ENCODE measurements around the gene DLX4.

The DLX4 gene

DNA sequence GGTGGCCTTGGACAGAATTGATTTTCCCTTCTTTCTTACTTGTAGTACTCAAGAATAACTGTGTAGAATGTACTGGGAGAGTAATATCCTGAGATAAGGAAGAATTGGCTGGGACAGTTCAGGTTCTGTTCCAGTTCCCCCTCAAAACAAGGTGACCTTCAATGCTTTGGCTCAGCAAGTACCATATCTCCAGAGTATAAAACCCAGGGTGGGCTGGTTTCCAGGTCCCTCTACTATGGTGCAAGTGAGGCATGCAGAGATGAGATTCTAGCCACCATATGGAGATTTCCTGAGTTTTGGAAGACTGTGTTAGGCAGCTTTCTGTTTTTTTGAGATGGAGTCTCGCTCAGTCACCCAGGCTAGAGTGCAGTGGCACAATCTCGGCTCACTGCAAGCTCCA, 44.1 kb downstream of the DLX4 start:
- DNase-seq (ENCODE audit: low read depth, low spot score) = no peak

DNA sequence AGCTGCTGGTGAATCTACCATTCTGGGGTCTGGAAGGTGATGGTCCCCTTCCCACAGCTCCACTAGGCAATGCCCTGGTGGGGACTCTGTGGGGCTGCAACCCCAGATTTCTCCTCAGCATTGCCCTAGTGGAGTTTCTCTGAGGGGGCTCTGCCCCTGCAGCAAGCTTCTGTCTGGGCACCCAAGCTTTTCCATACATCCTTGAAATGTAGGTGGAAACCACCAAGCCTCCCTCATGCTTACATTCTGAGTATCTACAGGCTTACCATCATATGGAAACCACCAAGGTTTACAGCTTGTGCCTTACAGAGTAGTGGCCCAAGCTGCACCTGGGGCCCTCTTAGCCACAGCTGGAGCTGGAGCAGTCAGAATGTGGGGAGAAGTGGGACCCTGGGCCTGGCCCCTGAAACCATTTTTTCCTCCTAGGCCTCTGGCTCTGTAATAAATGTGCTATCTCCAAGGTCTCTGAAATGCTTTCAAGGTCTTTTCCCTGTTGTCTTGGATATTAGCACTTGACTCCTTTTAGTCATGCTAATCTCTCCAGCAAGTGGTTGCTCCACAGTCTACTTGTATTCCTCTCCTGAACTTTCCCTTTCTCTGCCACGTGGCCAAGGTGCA, 45.6 kb downstream of the DLX4 start:
- no peak for DNase-seq (ENCODE audit: low read depth, low spot score)

DNA sequence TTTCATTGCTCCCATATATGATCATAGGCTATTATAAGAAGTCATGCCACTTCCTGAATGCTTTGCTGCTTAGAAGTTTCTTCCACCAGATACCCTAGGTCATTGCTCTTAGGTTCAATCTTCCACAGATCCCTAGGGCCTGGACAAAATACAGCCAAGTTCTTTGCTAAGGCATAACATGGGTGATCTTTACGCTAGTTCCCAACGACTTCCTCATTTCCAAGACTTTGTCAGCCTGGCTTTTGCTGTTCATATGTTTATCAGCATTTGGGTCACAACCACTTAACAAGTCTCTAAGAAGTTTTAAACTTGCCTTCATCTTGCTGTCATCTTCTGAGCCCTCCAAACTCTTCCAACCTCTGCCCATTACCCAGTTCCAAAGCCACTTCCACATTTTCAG, 46.2 kb downstream of the DLX4 start:
- DNase-seq (ENCODE audit: low read depth, low spot score) = no peak

DNA sequence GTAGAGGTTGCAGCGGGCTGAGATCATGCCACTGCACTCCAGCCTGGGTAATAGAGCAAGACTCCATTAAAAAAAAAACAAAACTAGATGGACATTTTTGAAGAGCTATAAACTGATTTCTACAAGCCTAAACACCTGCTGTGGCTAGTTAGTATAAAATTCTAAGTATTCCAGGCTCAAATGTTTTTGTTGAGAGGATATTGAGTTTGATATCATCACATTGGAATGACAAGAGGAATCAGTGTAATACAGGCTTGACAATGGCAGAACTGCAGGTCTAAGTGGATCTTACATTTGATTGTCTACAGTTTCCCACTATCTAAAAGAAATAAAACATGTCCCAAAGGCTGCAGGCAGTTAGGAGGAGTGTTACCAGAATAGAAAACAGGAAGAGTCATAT, 49.9 kb downstream of the DLX4 start:
- no peak for DNase-seq (ENCODE audit: low read depth, low spot score)

DNA sequence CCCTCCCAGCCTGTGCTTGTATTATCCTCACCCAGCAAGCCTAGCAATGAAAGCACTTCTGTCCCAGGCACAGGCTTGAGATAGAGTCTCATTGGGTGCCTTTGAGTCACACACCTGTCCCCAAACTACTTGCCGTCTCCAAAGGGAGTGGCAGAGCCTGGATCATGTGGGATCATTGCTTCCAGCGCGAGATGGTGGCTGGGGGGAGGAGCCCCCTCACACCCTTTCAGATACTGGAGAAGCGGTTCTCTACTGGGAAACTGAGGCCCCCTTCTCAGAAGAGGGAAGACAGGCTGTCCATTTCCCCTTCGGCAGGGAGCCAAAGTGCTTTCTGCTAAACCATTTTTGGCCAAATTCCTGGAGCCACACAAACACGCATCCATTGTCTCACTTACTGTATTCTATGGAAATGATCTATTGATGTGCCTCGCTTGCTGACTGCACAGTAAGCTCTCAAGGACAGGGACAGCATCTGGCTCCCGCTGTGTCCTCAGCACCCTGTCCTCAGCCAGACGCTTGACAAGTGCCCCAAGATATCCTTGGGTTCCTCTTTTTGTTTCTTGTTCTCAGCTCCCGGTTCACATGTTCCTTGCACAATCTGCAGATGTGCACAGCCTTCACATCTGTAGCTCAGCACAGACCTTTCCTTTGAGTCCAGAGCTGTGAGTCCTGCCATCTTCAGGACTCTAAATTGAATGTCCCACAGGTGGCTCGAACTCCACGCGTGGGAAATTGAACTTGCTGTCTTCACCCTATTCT, 52.0 kb downstream of the DLX4 start:
- no peak for DNase-seq (ENCODE audit: low read depth, low spot score)

DNA sequence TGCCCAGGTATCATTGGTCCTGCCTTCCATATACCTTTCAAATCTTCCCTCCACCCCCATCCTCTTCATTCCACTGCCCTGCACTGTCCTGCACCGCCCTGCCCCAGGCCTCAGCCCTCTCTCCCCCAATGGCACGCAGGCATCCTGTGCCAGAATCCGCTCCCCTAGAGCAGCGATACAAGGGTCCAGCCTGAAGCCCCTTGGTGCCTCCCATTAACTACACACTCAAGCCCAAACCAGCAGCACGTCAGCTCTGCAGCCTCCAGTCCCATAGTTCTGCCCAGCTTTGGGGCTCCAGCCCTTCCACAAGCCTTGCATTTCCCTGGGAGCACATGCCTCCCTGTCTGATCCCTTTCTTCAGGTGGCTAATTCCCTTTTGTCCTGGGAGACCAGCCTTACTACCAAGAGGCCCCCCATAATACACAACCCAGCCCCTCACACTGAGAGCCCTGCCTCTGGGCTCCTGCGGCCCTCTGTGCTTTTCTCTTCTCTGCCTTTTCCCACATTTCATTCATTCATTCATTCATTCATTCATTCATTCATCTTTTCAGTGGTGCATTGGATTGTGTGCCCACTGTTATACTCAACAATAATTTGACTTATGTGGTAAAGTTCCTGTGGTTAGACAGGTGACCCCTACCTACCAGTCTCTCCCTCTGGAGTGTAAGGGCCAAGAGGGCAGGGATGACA, 52.8 kb downstream of the DLX4 start:
- no peak for DNase-seq (ENCODE audit: low read depth, low spot score)

DNA sequence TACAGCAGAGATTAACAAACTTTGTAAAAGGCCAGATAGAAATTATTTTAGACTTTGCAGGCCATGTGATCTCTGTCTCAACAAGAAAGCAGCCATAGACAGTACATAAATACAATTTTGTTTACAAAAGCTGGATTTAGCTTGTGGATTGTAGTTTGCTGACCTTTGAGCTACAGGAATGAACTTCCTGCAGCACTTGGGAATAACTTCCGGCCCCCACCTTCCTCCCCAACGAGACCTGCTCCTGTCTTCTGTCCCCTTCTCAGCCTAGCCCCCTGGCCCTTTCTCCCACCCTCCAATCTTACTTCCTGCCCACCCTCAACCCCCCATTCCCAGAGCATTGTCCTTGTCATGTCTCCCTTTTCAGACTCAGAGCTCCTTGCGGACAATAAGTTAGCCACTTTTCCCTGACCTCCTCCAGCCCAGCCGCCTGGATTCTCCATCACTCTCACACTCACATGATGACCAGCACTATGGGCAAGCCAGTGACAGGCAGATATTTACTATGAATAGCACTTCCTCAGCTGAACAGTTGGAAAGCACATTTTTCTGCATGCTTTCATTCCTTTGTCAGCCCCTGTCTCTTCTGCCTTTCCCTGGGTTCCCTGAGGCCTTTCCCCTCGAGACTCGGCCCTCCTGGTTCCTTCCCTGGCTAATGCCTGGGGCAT, 53.6 kb downstream of the DLX4 start:
- no peak for DNase-seq (ENCODE audit: low read depth, low spot score)

DNA sequence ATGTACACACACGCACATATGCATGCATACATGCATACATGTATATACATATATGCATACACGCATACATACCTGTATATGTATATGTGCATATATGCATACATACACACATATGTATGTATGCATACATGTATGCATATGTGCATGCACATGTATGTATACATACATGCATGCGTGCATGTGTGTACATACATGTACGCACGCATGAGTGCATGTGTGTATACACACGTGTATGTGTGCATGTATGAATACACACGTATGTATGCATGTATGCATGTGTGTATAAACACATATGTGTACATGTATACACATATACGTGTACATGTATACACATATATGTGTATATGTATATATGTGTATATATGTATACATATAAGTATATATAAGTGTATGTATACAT, 54.5 kb downstream of the DLX4 start:
- DNase-seq (ENCODE audit: low read depth, low spot score) = no peak
